Stimulated activated CD4-positive, alpha-beta T cell treated with anti-CD3 and anti-CD28 coated beads, Interleukin-2, amount 100 ng/mL, for 48 hours (primary cell): ENCODE measurements around the gene MOB3C.

Experiments used
- DNase-seq, 2 donors: peaks; one replicate each; pipeline ENCODE4 v3.0.0-alpha.2; 2020

Gene MOB3C

DNA sequence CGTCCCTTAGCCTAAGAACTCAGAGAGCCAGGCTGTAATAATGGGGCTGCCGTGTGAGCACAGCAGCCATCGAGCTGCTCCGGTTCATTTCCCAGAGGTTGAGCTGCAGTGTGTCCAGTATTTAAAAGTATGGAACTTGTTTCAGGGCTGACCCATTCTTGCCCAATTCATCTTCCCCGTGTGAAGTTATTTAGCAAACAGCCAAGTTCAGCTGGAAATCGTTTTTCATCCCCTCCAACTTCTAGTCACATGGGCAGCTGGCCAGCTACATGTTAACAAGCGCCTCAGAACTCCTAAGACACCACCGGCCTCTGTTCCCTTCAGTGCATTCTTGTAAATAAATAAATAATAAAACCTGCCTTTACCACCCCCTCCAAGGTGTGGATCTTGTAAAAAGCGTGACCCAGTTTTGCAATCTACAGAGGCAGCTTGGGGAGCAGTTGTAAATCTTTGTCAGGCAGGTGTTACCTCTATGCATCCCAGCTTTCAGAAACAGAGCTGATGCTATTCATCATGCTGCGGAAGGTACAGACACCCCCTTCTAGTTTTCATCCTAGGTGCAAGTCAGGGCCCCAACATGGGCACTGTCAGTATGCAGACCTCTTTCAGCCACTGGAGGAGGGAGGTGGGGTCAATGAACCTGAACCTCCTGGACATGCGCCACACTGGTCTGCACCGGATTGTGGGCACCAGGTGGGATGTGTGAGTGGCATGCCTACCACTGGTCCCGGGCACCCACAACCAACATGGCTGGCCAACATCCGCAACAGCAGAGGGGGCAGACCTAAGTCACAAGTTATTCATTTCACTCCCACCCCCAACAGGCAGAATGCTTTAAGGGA lies 46.5 kb downstream of the MOB3C start:
- DNase-seq = no peak

DNA sequence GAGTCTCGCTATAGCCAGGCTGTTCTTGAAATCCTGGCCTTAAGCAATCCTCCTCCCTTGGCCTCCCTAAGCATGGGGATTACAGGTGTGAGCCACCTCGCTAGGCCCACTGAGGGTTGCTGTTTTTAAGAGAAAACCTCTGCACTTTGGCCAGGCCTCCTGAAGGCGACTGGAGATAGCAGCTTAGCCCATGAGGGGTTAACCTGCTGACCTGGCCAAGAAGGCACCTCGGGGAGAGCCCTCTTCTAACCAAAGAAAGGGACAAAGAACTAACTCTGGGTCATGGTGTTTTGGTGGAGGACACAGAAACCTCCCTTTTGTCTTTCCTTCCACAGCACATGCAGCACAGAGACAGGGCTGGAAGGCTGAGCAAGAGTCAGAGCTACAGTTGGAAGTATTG lies 47.5 kb downstream of the MOB3C start:
- DNase-seq = no peak

DNA sequence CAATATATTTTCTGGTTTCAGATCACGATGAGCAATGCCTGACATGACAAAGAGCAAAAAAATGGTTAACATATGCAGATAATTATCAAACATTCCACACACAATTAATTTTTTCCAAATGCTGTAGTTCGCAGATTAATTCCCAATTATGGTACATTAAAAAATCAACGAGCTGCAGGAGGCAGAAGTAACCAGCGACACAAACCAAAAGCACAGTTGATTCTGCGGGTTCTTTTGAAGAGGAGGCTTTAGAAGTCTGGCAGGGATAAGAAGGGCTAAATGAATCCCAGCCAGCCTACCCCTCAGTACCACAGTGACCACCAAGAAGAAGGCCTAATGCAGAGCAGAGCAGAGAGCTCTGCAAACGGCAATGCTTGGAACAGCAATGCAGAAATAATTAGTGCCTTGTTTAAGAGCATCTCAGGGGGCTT lies 48.1 kb downstream of the MOB3C start:
- DNase-seq = no peak

DNA sequence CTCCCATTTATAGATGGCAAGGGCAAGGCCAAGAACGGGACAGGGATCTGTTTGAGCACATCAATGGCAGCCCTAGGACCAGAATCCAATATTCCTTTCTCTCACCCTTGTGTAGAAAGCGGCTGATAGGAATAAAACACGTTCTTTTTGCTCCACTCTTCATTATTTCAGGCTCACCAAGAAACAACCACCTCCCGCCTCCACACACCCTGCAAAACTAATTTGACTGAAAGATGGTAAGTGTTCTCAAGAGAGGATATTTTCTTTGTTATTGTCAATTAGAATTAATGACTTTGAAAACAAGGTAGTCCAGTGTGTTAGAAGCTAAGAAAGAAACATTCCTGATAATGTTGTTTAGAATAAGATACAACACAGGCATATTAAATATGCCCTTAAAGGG lies 53.3 kb downstream of the MOB3C start:
- DNase-seq = no peak

- no peak for DNase-seq
Measured at GRCh38 chr1:46562498-46562897, 54.1 kb downstream of the MOB3C start.

DNA sequence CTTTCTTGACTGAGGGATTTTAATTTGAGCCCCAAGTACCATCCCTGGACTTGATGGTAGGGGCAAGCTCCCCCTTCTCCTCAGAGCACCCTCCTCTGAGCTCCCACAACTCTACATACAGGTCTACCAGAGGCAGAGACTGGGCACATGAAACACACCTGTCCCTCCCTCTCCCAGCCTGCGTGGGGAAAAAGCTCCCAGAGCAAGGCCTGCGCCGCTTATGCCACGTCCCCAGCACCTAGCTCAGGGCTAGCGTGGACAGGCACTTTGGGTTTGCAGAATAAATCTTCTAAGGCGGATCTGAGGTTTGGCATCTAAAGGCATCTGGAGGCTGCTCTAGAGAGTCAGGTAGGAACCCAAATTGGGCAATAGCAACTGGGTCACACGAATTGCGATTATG lies 57.6 kb downstream of the MOB3C start:
- DNase-seq = no peak

DNA sequence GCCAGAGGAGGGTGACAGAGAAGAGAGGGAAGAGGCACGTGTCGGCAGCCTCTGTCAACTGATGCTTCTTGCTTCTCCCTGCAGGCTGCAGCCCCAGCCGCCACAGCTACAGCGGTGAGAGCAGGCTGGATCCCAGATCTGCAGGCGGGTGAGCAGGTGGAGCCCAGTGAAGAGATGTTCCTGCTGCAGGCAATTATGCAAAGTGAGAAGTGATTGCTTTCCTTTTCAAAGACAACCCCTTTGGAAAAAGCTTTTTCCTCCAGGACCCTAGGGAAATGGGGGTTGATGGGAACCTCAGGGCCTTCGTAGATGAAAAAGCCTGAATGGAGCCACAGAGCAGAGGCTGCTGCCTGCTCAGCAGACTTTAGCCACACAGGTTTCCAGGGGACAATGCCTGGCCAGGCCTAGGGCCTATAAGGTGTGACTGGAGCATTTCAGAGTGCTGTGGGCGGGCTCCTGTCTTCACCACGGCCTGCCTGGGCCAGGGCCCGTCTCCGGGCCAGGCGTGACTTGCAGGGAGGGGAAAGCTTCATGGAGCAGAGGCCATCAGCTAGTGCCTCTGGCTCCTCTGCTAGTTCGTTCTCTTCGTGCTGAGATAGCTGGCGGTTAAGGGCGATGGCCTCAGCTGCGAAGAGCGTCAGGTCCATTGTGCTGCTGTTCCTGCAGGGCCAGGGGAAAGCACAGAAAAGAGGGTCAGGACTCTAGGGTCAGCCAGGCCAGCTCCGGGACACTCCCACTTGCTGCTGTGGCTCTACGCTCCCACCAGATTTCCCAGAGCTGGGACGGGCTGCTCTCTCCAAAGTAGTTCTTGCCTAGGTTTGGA lies 58.3 kb downstream of the MOB3C start:
- DNase-seq = no peak
